Tibial nerve (tissue), 4 donors: ENCODE results near the gene GHITM. TPM values are rescaled to one million over a fixed set of nuclear protein-coding genes. Genes with fewer than 3 reads are reported as not detected.

ENCODE experiments used
- DNase-seq, 2 donors: peaks; one replicate each; pipeline ENCODE4 v3.0.0-alpha.2; 2019; ENCODE audit warnings: low spot score in 2 of 2
- H3K27ac ChIP-seq, 4 donors: fragments of 200-600 bp; sonication (generic) in 3 of 4; one replicate each; pipeline ENCODE4 v1.5.1; 2017 to 2019; ENCODE audit warnings: mild to moderate bottlenecking in 1 of 4
- H3K27me3 ChIP-seq, 2 donors: fragments of 200-600 bp; sonication (generic) in 1 of 2; one replicate each; pipeline versions ENCODE4 v1.5.1 to v1.6.0; 2017 to 2019
- H3K36me3 ChIP-seq, 3 donors: fragments of 200-600 bp; sonication (generic); one replicate each; pipeline ENCODE4 v1.5.1; 2018 to 2019
- H3K4me1 ChIP-seq, 4 donors: fragments of 200-600 bp; sonication (generic) in 3 of 4; one replicate each; pipeline ENCODE4 v1.5.1; 2017 to 2019
- H3K4me3 ChIP-seq, 4 donors: fragments of 200-600 bp; sonication (generic) in 3 of 4; one replicate each; pipeline ENCODE4 v1.5.1; 2017 to 2019; ENCODE audit warnings: mild to moderate bottlenecking in 1 of 4, moderate library complexity in 1 of 4
- H3K9me3 ChIP-seq, 4 donors: fragments of 200-600 bp; sonication (generic) in 3 of 4; one replicate each; pipeline ENCODE4 v1.5.1; 2017 to 2019
- CTCF ChIP-seq, 5 experiments: fragments of 200-600 bp in 3 of 5; fragments of 450-650 bp in 2 of 5; sonication (generic) in 3 of 5; IDR thresholded peaks; one replicate each; pipeline ENCODE4 v1.5.1; 2016 to 2019; ENCODE audit warnings: antibody characterized with exemption in 5 of 5, mild to moderate bottlenecking in 3 of 5, moderate library complexity in 2 of 5
- EP300 ChIP-seq, 2 donors: sonication (generic); formaldehyde crosslinking; IDR thresholded peaks; one replicate each; pipeline ENCODE4 v1.6.1; 2017; ENCODE audit warnings: antibody characterized with exemption in 2 of 2, mild to moderate bottlenecking in 1 of 2
- POLR2A ChIP-seq, 2 donors: fragments of 450-650 bp; IDR thresholded peaks; one replicate each; pipeline ENCODE4 v1.6.1; 2017; ENCODE audit warnings: antibody characterized with exemption in 2 of 2, mild to moderate bottlenecking in 2 of 2, moderate library complexity in 2 of 2
- WGBS, 2 donors: methylation state at CpG; one replicate each; pipeline ENCODE4 v1.1.5; 2018; 5-methylcytosine and 5-hydroxymethylcytosine counted together
- total RNA-seq, 4 donors: library from RNA; depleted of rRNA; stranded (reverse); fragments of >200 nt; gene quantifications; one replicate each; pipeline ENCODE4 v1.1.0, GENCODE V29; 2016

Gene GHITM
- total RNA-seq, 4 donors from 2014 or later: 77.3 to 150 (median 105) TPM

GRCh38 chr10:84152769-84153168 lies 13.5 kb downstream of the GHITM start:
- no peaks in the 10 kb centered on the region for H3K4me1 ChIP-seq
- no peak overlapping the region for H3K27ac ChIP-seq
- DNase-seq: no peak
- TF ChIP-seq CTCF (IDR thresholded peaks at IDR 0.05): no peak
- TF ChIP-seq EP300 (IDR thresholded peaks at IDR 0.05): no peak
- TF ChIP-seq POLR2A (IDR thresholded peaks at IDR 0.05): no peak
- H3K4me3 ChIP-seq: no peak overlapping the region
- no peaks in the 10 kb centered on the region for H3K9me3 ChIP-seq
- no peaks in the 10 kb centered on the region for H3K27me3 ChIP-seq
- peaks cover 0 to 74% (median 23%) of the 10 kb centered on the region in 3 donors for H3K36me3 ChIP-seq

GRCh38 chr10:84155521-84155920 lies 16.2 kb downstream of the GHITM start:
- WGBS, 2 donors: 92 to 94% methylated on average over 4 of the region's 4 CpGs
- TF ChIP-seq EP300 (IDR thresholded peaks at IDR 0.05): no peak
- Histone ChIP-seq H3K9me3 (no peaks in the 10 kb centered on the region), H3K4me3 (no peak overlapping the region), H3K4me1 (no peaks in the 10 kb centered on the region), H3K27me3 (no peaks in the 10 kb centered on the region), H3K27ac (no peak overlapping the region), H3K36me3 (peaks cover 0 to 51% (median 9%) of the 10 kb centered on the region in 3 donors)
- no peak for DNase-seq

GRCh38 chr10:84156009-84156408 lies 16.7 kb downstream of the GHITM start:
- Histone ChIP-seq H3K4me1 (no peaks in the 10 kb centered on the region), H3K36me3 (peaks cover 0 to 46% (median 4%) of the 10 kb centered on the region in 3 donors), H3K27ac (no peak overlapping the region), H3K27me3 (no peaks in the 10 kb centered on the region), H3K4me3 (no peak overlapping the region), H3K9me3 (no peaks in the 10 kb centered on the region)
- TF ChIP-seq EP300 (IDR thresholded peaks at IDR 0.05) (no peak), CTCF (IDR thresholded peaks at IDR 0.05) (no peak), POLR2A (IDR thresholded peaks at IDR 0.05) (no peak)
- 88 to 92% methylated on average over 2 of the region's 2 CpGs for WGBS, 2 donors
- no peak for DNase-seq

GRCh38 chr10:84156768-84157167 lies 17.5 kb downstream of the GHITM start:
- Histone ChIP-seq H3K36me3 (peaks cover 0 to 39% (median 0%) of the 10 kb centered on the region in 3 donors), H3K4me3 (no peak overlapping the region), H3K27me3 (peaks cover 0 to 7% of the 10 kb centered on the region in 2 donors), H3K27ac (no peak overlapping the region), H3K4me1 (no peaks in the 10 kb centered on the region), H3K9me3 (no peaks in the 10 kb centered on the region)
- 71 to 73% methylated on average over 10 of the region's 10 CpGs for WGBS, 2 donors
- no peak for DNase-seq
- TF ChIP-seq POLR2A (IDR thresholded peaks at IDR 0.05): no peak
- no peak for TF ChIP-seq CTCF (IDR thresholded peaks at IDR 0.05)
- TF ChIP-seq EP300 (IDR thresholded peaks at IDR 0.05): no peak

GRCh38 chr10:84158061-84158460 lies 18.8 kb downstream of the GHITM start:
- H3K9me3 ChIP-seq: no peaks in the 10 kb centered on the region
- peaks cover 0 to 10% of the 10 kb centered on the region in 2 donors for H3K27me3 ChIP-seq
- H3K27ac ChIP-seq: no peak overlapping the region
- H3K4me3 ChIP-seq: no peak overlapping the region
- no peak for TF ChIP-seq EP300 (IDR thresholded peaks at IDR 0.05)
- no peak for TF ChIP-seq CTCF (IDR thresholded peaks at IDR 0.05)
- no peak for TF ChIP-seq POLR2A (IDR thresholded peaks at IDR 0.05)
- H3K4me1 ChIP-seq: no peaks in the 10 kb centered on the region
- peaks cover 0 to 26% (median 0%) of the 10 kb centered on the region in 3 donors for H3K36me3 ChIP-seq
- WGBS, 2 donors: 79 to 90% methylated on average over 2 of the region's 2 CpGs
- no peak for DNase-seq

GRCh38 chr10:84158550-84158949 lies 19.2 kb downstream of the GHITM start:
- Histone ChIP-seq H3K36me3 (peaks cover 0 to 21% (median 0%) of the 10 kb centered on the region in 3 donors), H3K27me3 (peaks cover 0 to 10% of the 10 kb centered on the region in 2 donors), H3K27ac (no peak overlapping the region), H3K4me3 (no peak overlapping the region), H3K9me3 (no peaks in the 10 kb centered on the region), H3K4me1 (no peaks in the 10 kb centered on the region)
- no peak for TF ChIP-seq CTCF (IDR thresholded peaks at IDR 0.05)
- 75 to 79% methylated on average over 4 of the region's 4 CpGs for WGBS, 2 donors
- DNase-seq: no peak
